HPDE6-E6E7 (cell line): ENCODE results near the gene ETV5.

Source experiments
- DNase-seq: peaks from one replicate; pipeline ENCODE4 v3.0.0; 2011; ENCODE audit warnings: missing footprints; ENCODE audit errors: extremely low spot score

Gene ETV5

DNA sequence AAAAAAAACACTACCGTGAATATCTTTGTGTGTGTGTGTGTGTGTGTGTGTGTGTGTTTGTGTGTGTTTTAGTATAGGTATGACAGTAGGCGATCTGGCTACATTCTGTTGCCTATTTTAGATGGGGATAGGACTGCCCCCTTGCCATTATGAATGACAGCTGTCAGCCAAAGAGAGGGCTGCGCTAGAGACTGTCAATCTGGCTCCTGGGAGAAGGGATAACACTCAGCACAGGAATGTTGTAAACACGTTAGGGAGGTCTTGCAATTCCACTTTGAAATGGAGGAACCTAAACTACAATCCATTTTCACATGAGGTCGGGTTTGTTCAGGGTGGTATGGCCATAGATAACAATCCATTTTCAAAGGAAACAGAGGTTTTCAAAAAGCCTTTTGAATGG lies 14.1 kb upstream of the ETV5 start:
- DNase-seq = no peak

DNA sequence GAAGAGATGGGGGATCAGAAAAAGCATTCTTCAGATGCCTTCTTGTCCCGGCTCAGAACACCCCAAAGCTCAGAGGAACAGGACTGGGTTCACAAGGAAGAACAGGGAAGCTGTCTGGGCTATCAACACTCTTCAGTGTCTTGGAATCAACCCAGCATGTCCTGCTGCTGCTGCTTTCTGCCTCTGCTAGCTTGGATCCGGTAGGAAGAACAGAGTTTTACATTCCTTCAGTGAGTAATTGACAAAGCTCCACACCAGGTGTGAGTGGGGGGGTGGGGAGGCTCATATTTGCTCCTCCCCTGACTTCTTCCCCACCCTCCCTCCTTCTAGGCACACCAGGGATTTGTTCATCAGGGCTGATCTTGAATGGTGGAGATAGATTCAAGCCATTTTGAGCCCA lies 13.1 kb upstream of the ETV5 start:
- no peak for DNase-seq

DNA sequence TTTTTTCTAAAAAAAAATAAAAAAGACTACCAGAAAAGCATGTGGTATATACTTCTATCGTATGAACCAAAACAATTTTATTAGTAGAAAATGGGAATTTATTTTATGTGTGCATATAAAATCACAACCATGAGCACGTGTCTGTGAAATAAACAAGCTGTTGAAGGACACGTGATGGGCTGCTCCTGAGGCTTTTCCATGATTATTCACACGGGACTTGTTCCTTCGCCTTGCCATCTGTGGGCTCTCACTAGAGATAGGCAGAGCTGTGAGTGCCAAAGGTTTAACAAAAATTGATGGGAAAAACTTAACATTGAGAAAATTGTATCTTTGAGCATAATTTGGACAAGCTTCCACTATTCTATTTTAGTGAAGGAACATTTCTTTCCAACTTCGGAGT lies 12.4 kb upstream of the ETV5 start:
- no peak for DNase-seq

DNA sequence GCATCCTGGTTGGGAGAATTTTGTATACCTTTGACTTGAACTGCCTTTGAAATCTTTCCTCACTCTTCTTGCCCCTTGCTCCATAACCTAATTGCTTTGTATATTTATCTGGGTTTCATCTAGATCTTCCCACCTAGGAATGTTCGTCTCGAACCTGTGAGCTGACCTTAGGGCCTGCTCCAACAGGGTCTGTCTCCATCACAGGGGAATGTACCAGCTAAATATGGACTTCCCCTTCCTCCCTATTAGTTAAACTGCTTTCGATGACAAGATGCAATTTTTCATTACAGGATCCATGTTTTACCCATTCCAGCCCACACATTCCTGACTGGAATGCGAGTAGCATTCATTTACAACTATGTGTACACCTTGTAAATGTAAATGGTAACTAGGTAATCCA lies 10.6 kb upstream of the ETV5 start:
- no peak for DNase-seq

DNA sequence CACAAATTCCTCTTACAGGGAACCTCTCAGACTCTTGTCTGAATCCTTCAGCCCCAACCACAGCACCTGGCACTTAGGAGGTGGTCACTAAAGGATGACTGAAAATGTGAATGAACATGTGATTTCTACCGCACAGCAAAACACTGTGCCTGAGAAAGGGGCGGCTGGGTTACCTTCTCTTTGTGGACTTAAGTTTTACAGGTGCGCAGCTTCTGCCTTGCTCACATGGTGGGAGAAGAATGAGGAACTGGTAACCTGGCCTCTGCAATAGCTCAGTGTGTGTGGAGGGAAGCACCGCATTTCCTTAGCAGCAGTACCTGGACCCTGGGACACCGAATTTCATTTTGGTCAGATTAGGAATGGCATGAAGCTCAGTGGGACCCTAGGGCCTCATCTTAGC lies 9.8 kb upstream of the ETV5 start:
- DNase-seq = no peak

DNA sequence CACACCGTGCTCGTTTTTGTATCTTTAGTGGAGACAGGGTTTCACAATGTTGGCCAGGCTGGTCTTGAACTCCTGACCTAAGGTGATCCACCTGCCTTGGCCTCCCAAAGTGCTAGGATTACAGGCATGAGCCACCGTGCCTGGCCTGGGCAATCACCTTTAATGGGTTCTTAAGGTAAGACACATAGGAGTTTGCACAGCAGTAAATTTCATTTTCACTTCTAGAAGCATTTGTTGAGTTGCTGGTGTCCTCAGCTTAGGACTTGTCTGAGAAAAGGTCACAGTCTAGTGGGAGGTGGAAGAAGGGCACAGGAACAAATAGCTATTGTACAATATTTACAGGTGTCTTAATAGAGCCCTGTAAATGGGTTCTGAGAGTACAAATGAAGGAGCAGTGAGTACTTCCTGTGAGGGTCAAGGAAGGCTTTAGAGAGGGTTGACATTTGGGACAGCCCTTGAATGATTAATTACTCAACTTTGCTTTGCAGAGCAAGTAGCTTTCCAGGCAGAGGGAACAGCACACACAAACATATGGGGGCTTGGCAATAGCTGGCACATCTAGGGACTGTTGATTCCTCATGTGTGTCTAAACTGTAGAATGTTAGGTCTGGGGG lies 8.7 kb upstream of the ETV5 start:
- no peak for DNase-seq

DNA sequence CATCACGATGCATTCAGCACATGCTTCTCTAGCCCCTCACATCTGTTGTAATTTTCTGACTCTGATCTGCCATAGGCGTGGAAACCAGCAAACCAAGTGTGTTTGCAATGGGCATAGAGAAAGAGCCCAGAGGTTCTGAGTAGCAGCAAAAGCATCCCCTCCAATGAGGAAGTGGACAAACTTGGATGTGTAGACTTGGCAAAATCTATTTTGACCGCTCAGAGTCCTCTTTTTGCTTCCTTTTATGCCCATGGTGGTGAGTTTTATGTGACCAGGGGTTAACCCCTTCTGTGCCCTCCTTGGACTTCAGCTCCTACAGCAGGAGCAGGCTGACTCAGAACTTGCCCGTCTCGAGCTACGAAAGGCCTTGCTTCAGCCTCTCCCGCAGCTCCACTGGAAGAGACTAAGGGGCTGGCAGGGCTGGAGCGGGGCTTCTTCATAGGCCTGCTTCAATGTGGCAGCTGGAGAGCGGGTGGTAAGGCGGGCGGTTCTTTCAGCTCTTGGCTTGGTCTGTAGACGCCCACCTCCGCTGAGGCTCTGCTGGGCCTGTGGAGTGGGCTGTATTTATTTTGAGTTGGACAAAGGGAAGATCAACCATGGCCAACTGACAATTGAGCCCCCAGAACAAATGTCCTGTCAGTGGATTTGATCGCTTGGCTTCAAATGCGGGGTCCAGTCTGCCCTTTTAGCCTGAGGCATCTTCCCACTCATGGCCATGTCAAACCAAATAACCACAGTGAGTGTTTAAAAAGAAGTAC lies 6.5 kb upstream of the ETV5 start:
- DNase-seq = no peak

DNA sequence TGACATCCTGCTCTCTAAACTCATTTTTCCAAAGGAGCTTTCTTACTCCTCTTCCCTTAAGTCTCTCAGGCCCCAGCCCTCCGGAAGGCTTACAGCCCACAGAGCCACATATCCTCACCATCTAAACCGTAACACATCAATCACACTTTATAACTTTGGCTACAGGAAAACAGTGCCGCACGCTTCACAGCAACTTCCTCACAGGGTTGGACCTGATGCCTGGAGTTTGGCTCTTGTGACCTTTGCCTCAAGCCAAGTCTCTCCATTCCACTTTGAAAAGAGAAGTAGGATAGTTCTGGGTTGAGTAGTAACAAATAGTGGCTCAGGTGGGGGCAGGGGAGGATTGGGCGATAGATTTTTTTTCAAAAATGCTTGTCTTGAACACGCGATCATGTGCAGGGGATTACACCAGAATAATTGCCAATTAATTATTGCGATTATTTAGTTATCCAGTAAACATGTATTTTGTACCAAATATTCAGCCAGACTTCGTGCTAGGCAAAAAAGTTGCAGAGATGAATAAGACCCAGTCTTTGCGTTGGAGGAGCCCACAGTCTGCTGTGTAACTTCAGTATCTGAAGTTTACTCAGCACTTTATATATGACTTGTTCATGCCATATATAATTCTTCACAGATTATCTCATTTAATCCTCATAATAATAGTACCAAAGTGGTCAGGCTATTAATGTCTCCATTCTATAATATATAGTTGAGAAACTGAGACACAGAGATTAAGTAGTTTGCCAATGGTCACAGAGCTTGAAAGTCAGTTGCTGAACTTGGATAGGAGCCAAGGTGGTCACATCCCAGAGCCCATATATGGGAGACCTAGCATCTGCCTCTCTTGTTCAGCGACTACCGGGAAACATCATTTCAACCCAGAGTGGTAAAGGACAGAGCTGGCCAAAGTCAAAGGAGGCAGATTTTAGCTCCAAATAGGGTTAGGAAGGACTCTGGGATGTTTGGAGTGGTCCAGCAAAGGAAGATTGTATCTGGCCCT lies 2.4 kb upstream of the ETV5 start:
- DNase-seq = no peak

DNA sequence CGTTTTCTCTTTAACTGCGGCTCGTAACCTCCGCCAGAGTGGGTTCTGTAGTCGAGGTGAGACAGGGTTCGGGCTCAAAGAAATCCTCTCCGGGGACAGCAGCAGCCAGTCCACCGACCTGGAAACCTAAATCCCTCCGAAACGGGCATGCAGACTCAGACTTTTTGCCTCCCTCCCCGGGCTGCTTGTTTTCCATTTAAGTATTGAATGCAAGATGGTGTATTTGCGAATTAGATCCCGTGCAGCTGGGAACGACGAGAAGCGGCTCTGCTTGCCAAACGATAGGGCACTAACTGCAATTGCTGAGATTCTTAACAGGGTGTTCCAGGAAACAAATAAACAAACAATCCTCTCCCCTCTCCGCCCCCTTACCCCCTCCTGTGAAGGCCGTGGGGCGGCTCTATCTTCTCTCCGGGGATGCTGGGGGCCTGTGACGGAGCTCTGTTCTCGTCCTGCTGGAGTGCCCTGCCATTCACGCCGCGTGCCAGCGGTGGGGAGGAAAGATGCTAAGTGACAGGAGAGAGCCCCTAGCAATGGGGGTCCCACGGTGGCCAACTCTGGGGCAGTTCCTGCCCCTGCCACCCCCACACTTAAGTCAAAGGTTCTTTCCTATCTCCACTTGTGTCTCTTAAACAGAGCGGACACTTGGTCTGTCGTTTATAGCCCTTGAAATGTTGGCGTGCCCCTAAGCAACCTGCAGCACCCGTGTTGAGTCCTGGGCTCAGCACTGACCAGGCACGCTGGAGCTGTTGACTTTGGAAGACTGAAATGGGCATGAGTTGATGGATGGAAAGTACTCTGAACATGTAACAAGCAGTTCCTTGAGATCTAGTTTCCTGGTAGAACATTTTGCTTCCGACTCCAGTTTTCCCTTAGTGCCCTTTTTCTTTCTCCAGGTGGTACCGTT lies 1.3 kb upstream of the ETV5 start:
- no peak for DNase-seq

DNA sequence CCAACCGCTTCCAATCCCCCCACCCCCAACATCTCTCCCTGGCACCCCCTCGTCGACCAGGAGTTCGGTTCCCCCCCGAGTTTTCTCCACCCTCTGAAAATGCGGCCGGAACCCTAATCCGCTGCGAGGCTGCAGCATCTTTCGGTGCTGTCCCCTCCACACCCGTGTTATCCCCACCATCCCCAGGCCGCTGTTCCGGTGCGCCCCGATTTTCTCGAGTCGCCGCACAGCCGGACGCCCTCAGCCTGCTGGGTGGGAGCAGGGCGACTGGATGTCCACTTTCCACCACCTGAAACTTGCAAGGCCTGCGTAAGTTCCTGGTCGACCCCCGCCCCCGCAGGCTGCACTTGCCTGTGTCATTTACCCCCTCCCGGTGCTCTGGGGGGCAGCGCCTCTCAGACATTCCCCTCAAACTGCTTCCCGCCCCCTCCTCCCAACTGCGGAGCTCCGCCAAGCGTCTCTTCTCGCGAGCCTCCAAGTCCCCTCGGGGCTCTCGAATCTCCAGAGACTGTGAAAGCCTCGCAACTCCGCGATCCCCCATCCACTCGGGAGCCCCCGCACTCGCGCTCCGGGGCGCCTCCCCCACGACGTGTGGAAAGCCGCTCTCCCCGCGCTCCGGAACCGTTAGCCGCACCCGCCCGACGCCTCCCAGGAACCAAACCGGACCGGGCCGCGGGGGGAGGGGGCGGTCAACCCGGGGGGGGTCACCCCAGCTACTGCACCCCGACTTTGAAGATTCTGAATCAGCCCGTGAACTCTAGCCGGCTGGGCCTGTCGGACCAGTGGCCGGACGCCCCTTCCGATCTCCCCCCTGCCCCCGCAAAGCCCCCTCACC lies 566 bp downstream of the ETV5 start:
- DNase-seq = no peak

DNA sequence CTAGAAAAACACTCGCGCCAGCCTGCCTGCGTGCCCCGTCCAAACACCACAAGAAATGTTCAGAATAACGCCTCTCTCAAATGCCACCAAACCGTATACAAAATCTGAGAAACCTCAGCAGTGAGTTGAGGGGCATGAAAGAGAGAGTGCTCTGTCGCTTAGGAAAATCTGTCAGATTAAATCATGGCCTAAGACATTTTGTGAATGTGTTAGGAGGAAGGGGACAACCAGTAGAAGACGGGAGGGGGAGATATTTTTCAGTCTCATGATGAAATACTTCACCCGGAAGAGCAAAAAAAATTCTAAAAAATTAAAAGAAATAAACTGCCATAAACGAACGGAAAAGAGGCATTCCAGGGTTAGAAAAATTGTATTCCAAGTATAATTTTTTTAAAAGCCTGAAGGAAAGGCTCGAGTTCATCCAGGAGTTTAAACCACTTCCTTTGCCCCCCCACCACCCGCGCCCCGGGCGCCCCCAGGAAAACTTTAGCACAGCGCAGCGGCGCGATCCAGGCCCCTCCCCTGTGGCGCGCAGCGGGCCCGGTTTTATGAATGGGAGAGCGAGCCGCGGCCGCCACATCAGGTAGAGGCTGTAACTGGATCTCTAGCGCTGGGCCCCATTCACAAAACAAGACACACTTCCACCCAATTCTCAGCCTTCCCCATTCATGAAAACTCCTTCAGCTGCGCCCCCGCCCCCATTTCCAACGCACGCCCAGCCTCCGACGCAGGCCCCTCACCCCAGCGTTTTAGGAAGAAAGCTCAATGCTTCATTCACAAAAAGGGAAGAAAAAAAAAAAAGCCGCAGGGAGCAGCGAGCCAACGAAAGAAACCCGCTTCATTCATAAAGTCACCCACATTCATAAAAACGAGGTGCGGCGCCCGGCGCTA lies 1.4 kb downstream of the ETV5 start:
- DNase-seq = peak; percentile 60

DNA sequence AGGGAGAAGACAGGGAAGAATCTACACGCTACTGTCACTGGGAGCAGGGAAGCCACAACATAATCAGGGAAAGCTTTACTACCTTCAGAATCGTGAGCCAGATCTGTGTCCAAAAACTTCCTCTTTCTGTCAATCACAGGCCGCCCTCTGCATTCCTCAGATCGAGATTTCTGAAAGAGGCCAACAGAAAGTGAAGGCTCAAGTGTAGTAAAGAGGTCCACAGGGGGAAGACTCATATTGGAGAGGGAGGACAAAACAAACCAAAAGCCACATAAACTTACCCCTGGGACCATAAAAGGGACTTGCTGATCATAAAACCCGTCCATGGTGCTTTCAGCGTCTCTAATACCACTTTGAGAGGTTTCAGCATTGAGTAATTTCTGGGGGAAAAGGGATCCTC lies 3.3 kb downstream of the ETV5 start:
- DNase-seq = no peak

DNA sequence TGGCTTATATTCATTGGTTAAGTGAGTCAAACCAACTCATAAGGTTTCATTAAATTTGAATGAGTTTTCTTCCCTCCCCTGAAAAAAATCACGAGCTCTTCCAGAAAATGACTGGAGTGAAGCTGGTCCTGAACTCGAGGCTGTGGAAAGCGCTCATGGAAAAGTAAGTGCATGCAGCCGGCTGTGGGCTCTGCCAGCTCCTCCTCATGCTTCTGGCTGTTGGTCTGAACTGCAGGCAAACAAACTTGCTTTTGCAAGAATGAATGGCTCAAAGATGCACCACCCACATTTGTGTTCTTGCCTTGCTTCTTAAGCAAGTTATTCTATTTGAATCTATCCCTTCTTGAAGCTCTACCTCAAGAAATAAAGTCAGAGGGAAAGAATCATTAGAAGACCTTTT lies 6.2 kb downstream of the ETV5 start:
- DNase-seq = no peak

DNA sequence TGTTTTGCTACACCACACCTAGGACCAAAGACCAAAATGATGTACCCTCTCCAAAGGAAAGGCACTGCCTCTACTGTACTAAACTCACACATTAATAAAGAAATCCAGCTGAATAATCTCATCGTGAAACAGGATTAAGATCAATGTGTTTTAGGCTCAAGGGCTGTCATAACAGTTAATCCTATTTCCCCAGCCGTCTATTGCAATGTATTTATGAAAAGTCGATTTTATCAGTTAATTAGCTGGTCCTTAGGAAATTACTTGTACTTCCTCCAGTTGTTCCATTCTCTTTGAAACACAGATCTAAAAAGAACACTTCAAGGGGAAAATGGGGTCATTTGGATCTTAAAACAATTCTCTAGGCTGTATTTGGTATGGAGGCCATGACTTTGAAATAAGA lies 8.5 kb downstream of the ETV5 start:
- DNase-seq = no peak

DNA sequence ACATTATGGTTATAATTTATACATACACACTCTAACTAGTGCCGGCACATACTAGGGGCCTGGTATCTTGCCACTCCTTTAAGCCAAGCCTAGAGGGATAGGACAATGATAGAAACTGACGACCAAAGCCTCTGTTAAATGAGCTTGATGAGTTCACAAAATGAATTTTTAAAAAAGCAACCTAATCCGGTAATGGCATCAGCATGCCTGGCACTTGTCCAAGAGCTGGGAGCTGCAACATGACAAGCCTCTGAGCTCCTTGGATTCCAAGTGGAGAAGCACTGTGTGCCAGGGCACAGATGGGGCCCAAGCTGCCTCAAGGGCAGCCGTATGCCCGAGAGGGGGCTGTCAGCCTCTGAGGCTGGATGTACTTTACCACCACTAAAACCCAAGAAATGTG lies 9.7 kb downstream of the ETV5 start:
- no peak for DNase-seq

DNA sequence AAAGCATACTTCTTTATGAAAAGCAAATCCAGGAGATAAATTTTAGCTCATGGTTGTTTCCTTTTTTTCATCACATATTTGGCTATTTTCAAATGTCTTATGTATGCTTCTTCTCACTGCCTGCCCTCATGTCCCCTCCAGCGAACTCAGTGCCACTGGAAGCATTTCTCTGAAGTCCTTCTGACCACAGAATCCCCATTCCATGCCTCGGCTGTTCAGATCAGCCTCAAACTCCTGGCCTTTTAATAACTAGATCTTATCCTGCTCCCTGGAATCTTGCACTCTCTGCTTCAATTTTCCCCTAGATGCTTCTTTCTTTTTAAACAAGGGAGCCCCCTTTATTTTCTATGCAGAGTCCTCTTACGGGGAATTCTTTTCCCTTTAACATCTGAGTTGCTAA lies 10.1 kb downstream of the ETV5 start:
- no peak for DNase-seq

DNA sequence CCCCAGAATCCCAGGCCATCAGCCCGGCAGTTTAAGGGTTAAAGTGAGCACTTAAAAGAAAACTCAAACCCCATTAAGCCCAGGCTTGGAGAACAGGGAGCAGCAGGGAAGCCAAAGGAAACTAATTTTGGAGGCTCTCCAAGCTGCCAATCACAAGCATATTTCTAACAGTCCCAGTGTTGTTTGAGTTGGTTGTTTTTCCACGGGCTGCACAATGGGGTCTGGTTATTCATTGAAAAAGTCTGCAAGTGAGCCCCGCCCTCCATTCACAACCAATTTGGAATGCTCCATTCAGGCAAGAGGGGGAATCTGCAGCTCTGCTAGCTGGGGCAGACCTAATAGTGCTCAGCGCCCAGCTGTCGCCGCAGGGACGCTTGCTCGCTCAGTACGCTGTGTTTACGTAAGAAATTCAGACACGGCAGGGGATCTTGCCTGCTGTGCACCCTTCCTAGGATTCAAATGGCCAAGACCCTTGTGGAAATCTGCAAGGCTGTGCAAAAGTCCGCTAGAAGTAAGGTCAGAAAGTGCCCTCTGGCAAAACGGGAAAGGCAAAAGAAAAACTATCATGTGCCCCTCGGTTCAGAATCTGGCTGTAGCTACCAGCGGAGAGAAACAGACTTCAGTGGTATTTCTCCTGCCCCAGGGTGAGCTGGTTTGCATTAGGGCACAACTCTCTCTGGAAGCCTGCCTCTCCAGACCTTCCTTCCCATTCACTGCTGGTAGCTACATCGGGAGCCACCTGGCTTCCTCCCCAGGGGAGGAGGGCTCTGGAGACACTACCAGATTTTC lies 11.0 kb downstream of the ETV5 start:
- peak; percentile 71 for DNase-seq

DNA sequence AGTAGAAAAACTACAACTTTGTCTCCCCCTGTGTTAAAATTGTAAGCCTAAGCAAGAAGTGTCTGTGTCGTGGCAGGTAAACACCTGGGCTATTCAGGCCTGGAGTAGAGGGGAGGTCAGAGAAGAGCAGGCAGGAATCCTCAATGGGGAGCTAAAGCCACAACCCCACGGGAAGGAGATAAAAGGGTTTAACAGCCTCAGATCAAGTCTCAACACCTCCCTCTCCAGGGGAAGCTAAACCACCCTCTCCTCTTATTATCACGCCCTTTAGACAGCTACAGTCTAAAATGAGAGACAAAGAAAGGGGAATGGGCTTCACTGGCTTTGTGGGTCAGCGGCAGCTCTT lies 11.6 kb downstream of the ETV5 start:
- no peak for DNase-seq

DNA sequence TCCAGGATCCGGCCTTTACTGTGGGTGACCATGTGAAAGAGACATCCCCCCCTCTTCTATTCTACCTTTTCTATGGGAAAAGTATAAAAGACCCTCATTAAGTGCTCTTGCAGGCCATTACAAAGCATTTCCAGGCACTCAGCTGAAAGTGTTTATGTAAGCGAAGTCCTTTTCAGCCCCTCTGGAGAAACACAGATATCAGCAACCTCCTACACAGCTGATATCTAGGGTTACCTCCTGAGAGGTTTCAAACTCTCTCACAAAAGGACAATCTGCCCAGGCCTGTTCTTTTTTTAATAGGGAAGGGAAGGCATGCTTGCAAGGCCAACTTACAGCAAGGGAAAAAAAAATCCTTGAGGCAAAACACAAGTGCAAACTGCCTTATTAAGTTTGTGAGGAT lies 12.6 kb downstream of the ETV5 start:
- no peak for DNase-seq
